Skin epidermis (tissue), 12 donors: ENCODE measurements around the gene NEDD8.
A peak's percentile ranks its signal among the peaks of the same experiment; 100 is the strongest.
"Not testable (repeated sequence)": the region's sequence is repeated elsewhere in the genome, so short reads cannot be mapped to it uniquely, and the experiment has no call there.

Source experiments
- H3K27ac ChIP-seq, 21 experiments: fragments of 200-600 bp; sonication (generic) in 11 of 21; one replicate each; pipeline ENCODE4 v1.5.0; 2020; ENCODE audit warnings: mild to moderate bottlenecking in 3 of 21, inconsistent platforms in 2 of 21, moderate library complexity in 2 of 21
- H3K4me3 ChIP-seq, 7 experiments: fragments of 200-600 bp; sonication (generic) in 2 of 7; one replicate each; pipeline ENCODE4 v1.5.0; 2020; ENCODE audit warnings: inconsistent platforms in 2 of 7, mild to moderate bottlenecking in 2 of 7, moderate library complexity in 1 of 7

NEDD8 gene

DNA sequence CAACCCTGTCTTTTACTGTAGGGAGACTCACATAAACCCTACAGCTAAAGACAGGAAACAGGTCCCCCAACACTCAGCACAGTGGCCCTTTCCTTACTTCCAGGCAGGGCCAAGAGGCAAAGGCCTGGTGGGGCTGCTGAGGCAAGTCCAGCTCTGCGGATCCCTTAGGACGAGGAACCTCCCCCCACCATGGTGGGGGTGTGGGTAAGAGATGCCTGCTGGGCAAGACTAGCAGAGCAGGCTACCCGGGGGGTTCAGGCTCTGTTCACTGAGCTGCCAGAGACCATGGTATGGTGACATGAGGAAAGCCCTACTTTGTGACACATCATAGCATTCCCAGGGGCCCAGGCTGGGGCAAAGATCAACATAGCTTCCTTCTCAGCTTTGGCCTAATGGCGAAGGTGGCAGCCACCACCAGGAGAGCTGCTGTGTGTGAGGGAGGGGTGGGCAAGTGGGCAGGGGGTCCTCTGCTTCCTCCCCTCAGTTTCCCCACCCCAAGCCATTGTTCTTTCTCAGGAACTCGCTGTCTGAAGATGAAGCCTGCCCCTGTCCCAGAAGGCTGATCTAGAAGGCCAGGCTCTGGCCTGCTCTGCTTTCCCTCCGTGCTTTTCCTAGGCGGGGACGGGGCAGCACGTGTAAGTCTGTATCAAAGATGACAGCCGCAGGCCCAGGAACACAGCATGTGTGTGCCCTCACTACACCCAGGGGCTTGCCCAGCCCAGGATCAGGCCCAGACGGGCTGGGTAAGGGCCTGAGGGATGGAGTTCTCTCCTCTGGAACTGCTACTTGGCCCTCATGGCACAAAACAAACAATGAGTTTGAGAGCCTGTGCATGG, 20.3 kb upstream of the NEDD8 start:
- H3K4me3 ChIP-seq = no peak overlapping the region
- peak overlapping the region in 4 of 21 experiments; percentile 16 to 41 (median 21) for H3K27ac ChIP-seq

DNA sequence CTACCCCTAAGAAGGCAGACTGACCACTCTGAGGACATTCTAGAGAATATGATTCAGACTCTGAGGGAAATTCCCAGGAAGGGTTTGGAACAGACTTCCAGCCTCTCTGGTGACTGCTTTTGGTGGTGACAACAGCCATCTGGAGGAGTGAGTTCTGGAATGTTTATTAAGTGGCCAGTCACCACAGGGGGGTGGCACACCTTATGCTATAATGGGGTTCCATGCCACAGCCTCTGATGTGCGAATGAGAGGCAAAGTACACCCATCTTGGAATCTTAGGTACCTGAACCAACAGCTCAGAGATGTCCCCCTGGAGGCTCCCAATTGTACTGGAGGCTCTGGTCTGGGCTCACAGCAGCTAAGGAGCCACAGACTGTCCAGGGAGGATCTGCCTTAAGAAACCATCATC, 19.7 kb upstream of the NEDD8 start:
- no peak overlapping the region for H3K4me3 ChIP-seq
- H3K27ac ChIP-seq = peak overlapping the region in 4 of 21 experiments; percentile 16 to 41 (median 21)

DNA sequence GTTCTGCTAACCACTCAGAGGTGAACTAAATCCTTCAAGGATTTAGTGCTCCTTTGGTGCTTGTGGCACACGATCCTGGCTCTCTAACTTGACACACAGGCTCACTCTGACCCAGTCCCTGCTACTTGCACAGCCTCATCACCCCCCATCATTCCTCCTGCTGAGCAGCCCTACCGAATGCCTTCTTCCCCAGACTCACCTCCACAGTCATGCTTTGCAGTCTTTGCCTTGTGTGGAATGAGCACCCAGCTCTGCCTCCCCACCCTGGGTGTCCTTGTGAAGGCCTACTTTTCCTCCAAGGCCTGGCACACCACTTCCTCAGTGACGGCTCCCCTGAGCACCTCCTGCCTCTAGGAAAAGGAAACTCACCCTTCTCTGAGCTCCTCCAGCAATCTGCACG, 18.2 kb upstream of the NEDD8 start:
- Histone ChIP-seq H3K27ac (peak overlapping the region in 1 of 21 experiments; percentile 29), H3K4me3 (no peak overlapping the region)

DNA sequence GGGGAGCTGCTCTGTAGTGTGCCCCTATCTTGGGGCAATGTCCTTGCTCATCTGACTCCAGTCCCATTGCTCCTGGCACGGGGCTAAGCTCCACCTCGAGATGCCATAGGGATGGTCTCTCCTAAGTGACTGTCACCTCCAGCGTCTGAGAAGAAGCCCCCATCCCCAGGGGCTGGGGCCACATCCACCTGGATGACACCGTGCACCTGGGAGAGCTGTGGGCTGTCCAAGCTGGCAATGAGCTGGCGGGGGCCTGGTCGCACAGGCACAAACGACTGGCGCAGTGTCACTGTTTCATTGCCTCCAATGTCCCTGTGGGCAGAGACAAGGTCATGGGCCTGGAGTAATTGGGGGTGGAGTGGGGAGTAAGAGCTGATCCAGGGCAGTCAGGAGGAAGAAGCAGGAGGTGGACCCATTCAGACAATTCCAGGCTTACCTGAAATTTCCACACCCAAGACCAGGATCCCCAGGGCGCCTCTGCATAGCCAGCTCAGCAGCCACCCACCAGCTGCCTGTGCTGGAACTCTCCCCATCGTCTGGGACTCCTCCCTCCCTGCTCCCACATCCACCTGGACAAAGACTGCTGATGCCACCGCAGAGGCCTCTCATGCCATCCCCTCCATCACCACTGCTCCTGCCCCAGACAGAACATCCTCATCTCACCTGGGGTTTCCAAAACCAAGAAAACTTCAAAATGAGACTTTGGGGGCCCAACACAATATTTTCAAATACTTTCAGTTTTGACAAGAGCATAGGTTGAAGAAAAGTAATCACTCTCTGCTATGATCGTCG, 17.3 kb upstream of the NEDD8 start:
- H3K4me3 ChIP-seq = no peak overlapping the region

DNA sequence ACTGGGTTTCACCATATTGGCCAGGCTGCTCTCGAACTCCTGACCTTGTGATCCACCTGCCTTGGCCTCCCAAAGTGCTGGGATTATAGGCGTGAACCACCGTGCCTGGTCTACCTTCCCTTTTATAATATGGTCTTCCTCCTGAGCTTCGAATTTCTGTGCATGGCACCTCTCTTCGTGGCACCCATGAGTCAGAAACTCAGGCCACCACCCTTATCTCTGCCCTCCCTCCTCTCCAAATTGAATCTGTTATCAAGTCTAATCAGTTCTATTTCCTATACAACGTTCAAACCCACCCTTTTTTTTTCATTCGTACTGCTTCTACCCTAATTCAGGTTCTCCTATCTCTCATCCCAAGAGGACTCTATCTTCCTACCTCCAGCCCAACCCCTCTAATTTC, 15.3 kb upstream of the NEDD8 start:
- no peak overlapping the region for H3K4me3 ChIP-seq
- peak overlapping the region in 7 of 21 experiments; percentile 2 to 78 (median 58) for H3K27ac ChIP-seq

More for the DNA sequence above, 17.3 kb upstream of the NEDD8 start:
- H3K27ac ChIP-seq = no peak overlapping the region

DNA sequence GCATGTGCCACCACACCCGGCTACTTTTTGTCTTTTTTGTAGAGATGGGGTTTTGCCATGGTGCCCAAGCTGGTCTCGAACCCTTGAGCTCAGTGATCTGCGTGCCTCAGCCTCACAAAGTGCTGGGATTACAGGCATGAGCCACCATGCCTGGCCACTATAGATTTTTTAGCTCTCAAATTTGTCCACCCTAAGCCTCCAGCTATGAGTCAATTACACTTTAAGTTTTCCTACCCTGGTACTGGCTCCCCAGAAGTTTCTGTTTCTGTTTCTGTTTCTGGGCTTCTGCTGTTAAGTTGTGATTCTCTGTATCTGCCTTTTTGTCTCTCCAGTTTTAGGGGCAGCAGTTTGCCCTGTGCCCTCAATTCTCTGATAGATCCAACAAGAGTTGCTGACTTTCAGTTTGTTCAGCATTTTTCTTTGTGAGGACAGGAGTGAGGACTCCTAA, 14.6 kb upstream of the NEDD8 start:
- Histone ChIP-seq H3K4me3 (no peak overlapping the region), H3K27ac (peak overlapping the region in 12 of 21 experiments; percentile 2 to 78 (median 54))

DNA sequence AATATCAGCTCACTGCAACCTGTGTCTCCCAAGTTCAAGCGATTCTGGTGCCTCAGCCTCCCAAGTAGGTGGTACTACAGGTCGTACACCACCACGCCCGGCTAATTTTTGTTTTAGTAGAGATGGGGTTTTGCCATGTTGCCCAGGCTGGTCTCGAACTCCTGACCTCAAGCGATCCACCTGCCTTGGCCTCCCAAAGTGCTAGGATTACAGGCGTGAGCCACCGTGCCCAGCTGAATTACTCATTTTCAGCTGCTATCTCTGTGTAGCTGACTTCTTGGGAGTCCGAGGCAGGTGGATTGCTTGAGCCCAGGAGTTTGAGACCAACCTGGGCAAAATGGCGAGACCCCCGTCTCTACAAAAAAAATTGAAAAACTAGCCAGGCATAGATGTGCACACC, 13.2 kb upstream of the NEDD8 start:
- H3K27ac ChIP-seq, H3K4me3 ChIP-seq: not testable (repeated sequence)

DNA sequence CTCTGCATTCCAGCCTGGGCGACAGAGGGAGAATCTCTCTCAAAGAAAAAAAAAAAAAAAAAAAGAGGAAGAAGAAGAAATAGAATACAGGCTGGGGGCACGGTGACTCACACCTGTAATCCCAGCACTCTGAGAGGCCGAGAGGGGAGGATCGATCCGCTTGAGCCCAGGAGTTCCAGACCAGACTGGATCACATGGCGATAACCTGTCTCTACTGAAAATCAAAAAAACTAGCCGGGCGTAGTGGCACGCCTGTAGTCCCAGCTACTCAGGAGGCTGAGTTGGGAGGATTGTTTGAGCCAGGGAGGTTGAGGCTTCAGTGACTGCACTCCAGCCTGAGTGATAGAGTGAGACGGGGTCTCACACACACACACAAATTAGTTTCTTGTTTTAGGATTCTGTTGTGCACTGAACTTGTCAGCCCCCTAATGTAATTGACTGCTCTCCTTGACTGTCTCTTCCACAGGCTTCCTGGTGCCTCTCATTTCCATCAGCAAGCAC, 11.2 kb upstream of the NEDD8 start:
- Histone ChIP-seq H3K4me3 (peak overlapping the region; percentile 49 to 73 (median 60)), H3K27ac (peak overlapping the region in 20 of 21 experiments; percentile 92 to 100 (median 98))

DNA sequence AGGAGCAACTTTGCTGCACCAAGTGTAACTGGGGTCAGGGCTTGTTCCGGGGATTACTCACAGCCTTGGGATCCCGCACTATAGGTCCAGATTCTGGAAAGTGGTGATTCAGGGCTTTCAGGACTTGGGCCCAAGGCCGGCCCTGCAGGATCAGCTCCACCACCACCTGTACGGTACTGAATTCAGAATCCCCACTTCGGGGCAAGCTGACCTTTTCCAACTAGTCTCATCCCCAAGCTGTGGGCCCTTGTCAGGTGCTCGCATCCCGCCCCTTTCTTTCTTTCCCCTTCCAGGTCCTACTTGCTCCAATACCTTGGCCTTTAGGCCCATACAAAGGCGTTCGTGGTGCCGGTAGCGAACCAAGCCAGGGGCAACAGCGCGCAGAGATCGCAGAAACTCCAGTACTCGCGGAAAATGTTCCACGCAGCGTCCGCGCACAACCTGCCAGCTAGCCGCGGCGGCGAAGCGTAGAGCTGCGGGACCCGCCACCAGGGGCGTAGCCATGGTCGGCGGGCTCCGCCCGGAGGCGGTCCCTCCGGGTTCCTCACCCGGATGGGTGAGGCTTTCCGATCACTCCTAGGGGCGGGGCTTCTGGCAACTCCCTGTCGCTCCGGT, 9.8 kb upstream of the NEDD8 start:
- H3K4me3 ChIP-seq = peak overlapping the region; percentile 49 to 73 (median 60)

DNA sequence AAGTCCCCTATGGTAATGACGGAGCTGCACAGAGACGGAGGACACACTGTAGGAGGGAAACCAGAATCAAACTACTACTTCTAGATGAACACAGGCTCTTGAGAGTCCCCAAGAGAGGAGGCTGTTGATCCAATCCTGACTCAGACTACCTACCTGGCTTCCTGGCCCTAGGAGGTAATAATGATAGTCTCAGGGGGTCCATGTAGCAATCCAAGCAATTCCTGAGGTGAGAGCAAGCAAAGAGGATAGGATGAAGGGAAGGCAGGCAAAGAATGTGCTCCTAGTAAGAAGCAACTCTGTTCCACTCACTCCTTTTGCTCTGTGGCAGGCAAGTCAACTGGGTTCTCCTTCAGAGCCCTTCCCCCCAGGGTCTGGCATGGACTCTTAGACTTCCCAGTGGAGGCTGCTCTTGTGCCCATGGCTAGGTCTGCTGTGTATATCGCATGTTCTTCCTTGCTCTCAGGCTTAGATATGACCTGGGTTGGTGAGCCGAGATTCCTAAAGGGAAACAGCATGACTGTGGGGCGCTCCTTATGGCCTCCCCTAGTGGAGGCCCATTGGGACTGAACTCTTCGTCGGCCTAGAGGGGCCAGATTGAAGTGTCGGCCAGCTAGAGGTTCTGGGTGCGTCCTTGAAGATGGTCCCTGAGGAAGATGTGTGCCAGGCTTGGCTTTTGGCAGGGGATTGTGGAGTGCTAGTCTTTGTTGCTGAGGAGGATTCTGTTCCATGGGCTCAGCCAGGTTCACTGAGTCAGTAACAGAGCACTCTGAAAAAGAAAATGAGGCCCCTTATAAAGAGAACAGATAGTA, 8.1 kb upstream of the NEDD8 start:
- Histone ChIP-seq H3K4me3 (no peak overlapping the region), H3K27ac (peak overlapping the region in 9 of 21 experiments; percentile 42 to 99 (median 97))

More for the DNA sequence above, 9.8 kb upstream of the NEDD8 start:
- H3K27ac ChIP-seq = peak overlapping the region; percentile 38 to 100 (median 98)

DNA sequence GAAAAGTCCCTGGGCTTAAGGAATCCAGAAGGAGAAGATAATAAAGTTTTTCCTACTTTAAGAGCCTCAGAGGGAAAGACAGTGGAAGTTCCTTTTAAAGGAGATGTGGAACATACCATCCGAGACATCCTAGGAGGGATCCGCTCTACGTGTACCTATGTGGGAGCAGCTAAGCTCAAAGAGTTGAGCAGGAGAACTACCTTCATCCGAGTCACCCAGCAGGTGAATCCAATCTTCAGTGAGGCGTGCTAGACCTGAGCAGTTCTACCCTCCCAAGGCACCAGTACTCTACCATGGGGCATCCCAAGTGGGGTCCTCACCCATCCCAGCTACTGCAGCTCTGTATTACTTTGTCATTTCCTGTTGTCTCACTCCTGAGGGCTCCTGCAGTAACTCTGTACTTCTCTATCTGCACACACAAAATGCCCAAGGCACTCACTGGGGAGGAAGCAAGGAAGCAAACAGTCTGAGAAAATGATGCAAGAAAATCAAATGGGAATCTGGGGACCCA, 6.4 kb upstream of the NEDD8 start:
- Histone ChIP-seq H3K27ac (peak overlapping the region in 1 of 21 experiments; percentile 6), H3K4me3 (no peak overlapping the region)

DNA sequence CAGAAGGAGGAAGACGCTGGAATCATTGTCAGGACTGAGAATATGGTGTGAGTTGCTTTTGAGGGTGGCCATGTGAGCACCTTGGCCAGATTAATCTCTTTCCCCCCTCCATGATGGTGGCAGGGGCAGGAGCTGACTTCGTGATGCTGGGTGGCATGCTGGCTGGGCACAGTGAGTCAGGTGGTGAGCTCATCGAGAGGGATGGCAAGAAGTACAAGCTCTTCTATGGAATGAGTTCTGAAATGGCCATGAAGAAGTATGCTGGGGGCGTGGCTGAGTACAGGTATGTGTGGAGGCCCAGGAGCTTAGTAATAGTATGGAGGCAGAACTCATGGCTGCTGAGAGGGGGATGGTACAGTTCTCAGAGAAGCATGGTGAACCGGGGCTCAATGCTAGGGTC, 6.0 kb upstream of the NEDD8 start:
- peak overlapping the region in 1 of 21 experiments; percentile 6 for H3K27ac ChIP-seq
- no peak overlapping the region for H3K4me3 ChIP-seq

DNA sequence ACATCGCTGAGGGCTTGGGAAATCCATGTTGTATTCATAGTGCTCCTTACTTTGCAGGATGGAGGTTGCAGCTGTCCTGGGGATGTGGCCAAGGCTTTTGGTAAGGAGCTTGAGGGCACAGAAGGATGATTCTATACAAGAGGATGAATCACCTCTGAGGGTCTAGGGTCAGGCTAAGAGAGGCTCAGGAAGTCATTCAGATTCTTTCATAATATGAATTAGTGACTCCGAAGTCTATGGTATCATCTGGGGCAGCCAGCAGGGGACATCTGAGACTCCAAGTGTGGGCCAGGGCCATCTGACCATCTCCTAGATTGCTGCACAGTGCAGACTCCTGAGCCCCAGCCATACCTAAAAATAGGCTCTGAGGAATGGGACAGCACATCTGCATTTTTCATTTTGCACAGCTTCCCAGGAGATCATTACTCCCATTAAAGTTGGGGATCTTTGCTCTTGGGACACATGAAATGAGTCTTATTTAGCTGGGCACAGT, 5.3 kb upstream of the NEDD8 start:
- no peak overlapping the region for H3K27ac ChIP-seq
- H3K4me3 ChIP-seq = no peak overlapping the region

DNA sequence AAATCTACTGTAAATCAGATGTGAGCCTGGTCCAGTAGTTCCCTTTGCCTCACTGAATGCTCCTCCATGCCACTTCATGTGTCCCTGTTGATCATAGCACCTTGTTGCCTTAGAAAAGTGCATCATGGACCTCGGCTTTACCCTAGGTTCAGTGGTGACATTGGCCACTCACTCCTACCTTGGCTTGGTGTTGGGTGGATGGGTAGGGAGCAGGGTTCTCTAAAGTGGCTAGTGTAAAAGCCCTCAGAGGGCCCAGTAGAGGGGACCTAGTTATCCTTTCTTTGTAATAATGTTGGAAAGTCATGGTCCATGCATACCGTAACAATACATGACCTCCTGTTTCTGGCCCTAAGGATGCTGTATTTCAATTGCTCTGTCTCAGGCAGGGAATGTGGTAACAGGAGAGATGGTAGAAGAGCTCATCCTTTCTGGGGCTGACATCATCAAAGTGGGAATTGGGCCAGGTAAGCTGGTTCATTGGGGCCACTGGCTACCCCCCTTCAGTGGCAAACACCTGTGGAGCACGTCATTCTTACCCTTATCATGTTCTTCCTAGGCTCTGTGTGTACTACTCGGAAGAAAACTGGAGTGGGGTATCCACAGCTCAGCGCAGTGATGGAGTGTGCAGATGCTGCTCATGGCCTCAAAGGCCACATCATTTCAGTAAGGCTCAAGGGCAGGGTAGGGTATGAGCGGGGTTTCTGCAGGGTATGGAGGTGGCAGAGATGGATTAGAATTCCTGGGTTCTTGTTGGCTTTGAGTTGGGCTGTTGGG, 4.7 kb upstream of the NEDD8 start:
- H3K27ac ChIP-seq = no peak overlapping the region
- no peak overlapping the region for H3K4me3 ChIP-seq

DNA sequence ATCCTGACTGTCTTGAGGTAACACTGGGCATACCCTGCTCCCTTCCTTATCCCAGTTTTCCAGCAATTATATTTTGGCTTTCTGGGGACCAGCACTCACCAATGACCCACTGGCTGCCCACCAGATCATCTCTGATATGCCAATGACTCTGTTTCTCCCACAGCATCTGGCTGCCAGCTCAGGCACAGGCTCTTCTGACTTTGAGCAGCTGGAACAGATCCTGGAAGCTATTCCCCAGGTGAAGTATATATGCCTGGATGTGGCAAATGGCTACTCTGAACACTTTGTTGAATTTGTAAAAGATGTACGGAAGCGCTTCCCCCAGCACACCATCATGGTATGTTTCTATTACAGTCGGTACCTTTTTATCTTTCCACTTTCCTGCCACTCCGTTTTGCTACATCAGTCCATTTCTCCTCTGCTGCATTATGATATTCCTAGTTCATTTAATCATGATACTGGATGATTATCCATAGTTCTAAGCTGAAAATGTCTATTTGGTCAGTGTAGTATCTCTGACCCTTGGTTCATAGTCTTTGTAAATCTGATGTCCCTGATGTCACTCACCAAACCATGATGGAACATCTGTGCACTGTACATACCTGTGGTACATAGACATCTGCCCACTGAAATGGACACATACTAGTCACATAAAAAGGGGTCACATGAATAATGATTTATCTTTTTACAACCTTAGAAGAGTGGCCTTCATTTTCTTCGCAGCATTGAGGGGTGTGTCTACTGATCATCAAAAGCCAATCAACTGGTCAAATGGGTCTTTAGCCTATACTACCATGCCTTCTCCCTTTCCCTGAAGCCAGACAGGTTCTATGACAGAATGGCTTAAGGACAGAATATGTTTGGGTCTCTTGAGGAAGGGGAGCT, 3.9 kb upstream of the NEDD8 start:
- Histone ChIP-seq H3K27ac (peak overlapping the region in 3 of 21 experiments; percentile 13 to 29 (median 19)), H3K4me3 (no peak overlapping the region)

DNA sequence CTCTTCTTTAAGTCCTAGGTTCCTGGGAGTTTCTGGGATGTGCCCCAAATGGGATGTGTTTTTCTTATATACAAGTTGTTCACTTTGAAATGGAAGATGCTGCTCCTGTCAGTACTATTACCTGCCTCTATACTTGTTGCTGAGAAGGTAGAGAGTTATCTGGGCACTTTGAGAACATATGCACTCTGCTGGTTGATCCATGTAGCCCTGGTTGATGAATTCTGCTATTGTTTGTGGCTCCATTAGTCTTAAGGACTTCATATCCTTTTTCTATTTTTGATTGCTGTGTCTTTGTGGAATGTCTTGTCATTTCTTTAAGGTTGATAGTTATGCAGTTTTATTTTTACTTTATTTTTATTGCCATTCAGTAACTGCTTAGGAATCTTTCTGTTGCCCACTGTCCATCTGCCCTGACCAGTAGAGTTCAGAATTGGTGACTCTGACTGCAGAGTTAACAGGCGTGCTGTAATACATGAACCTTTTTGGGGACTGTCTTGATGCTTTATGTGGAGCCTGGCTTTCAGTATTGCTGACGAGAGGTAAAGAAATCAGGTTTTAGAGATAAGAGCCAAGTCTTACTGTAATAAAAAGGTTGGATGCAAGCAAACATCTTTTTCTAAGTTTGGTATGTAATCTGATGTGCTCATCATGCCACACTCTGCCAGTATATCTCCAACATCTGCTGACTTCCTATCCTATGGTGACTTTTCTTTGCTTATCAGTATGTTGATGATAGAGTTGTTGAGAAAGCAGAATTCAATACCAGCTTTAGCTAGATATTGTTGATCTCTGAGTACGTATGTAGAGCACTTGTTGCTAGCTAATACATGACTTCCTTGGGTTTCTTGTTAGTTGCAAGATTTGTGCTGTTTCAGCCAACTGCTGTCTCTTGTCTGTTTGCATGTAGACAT, 2.2 kb upstream of the NEDD8 start:
- H3K4me3 ChIP-seq = no peak overlapping the region
- H3K27ac ChIP-seq = peak overlapping the region in 3 of 21 experiments; percentile 6 to 92 (median 91)
